Hematopoietic multipotent progenitor cell (in vitro differentiated cells): ENCODE data around the gene RAB43. TPM values are rescaled to one million over a fixed set of nuclear protein-coding genes. Genes with fewer than 3 reads are reported as not detected.
"Not testable (repeated sequence)": the region's sequence is repeated elsewhere in the genome, so short reads cannot be mapped to it uniquely, and the experiment has no call there.

Experiments
- DNase-seq, 3 donors: peaks; one replicate each; pipeline ENCODE4 v3.0.0-alpha.2; 2011 to 2015; ENCODE audit warnings: low read depth in 2 of 3, low spot score in 2 of 3
- total RNA-seq: library from RNA; depleted of rRNA; stranded (reverse); fragments of >200 nt; gene quantifications from one replicate; pipeline ENCODE4 v1.2.3, GENCODE V29; 2012

Gene RAB43
- total RNA-seq, 1 donor = 18.9 TPM

- no peak for DNase-seq
Measured at GRCh38 chr3:129100274-129100673, 21.3 kb downstream of the RAB43 start.

- no peak for DNase-seq
Measured at GRCh38 chr3:129095285-129095684, 26.3 kb downstream of the RAB43 start.

DNA sequence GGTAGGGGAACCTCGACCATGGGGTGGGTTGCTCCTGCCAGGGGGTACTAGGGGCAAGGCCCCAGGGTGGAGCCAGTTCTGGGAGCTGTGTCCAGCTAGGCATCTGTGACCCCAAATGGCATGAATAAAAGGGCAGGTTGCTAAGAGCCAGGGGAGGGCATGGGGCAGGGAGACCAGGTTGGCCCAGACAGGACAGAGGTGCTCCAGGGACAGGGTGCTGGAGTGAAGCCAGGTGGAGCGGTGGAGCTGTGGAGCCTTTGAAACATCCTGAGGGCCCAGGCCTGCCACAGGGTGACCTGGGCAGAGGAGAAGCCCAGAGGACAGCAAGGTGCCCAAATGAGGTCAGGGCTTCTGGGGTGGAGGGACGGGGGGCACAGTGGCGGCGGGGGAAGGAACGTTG is 33.3 kb downstream of the RAB43 start:
- not testable (repeated sequence) for DNase-seq

DNA sequence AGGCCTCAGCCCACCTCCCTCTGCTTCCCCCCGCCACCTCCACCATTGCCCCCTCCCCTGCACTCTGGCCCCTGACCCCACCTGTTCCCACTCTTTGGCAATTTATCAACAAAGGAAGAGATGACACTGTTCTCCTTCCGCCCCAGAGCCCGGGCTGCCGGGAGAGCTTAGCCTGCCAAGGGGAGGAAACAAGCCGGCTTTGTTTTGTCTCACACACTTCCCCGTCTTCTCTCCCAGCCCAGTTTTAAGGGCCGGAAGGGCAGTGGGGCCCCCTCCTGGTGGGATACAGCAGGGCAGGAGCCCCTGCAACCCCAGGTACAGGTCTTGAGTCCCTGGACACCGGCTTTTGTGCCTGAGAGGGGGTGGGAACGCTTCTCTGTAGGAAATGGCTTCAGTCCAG is 33.7 kb downstream of the RAB43 start:
- peak in 2 of 3 donors; percentile 44 to 60 for DNase-seq

- DNase-seq = no peak
Measured at GRCh38 chr3:129087138-129087702, 34.4 kb downstream of the RAB43 start.

DNA sequence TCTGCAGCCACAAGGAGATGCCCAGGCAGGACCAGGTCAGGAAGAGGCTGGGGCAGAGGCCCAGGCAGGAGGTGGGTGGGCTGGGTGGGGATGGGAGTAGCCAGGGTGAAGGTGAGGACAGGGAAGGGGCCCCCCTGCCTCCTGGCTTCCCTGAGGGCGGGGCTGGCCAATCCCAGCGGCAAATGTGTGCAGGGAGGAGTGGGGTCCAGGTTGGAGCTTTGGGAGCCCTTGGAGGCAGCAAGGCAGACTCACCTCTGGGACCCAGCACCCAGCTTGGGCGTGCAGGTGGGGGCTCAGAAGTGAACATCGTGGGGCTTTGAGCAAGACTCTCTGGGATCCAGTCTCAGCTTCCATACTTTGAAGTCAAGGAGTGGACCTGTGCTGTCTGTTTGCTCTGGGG is 35.8 kb downstream of the RAB43 start:
- DNase-seq = no peak

DNA sequence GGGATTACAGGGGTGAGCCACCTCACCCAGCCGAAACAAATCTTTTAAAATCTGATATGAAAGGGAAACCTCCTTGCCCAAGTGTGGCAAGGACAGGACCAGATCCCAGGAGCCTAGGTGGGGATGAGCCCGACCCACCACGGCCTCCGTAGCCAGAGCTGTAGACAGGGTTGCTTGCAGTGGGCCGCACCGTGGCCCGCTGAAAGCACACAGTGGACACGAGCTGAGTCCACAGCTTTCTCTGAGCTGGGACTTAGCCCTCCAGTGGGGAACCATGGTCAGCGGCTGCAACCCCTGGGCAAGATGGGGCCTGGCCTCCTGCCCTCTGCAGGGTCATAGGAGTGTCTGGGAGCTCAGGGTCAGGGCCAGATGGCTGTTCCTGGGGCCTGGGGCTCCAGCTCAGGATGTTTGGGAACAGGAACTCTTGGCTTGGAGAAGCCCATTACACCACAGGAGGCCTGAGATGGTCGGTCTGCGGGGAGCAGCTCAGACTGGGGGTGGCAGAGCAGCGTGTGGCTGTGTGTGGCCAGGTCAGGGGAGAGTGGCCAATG is 36.4 kb downstream of the RAB43 start:
- DNase-seq = no peak

DNA sequence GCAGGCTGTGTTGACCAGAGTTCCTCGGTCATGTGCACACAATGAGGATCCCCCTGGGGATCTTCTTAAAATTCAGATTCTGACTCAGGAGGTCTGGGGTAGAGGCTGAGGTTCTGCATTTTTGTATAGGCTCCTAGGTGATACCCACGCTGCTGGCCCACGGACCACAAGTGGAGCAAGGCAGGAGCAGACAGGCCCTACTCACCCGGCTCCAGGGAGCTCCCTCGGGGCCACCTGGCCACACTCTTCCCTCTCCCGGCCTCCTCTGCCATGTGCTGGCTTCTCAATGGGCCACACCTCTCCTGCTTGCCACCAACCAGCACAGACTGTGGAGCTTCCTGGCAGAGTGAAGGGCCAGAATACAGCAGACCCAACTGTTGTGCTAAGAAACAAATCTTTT is 37.1 kb downstream of the RAB43 start:
- DNase-seq = no peak

DNA sequence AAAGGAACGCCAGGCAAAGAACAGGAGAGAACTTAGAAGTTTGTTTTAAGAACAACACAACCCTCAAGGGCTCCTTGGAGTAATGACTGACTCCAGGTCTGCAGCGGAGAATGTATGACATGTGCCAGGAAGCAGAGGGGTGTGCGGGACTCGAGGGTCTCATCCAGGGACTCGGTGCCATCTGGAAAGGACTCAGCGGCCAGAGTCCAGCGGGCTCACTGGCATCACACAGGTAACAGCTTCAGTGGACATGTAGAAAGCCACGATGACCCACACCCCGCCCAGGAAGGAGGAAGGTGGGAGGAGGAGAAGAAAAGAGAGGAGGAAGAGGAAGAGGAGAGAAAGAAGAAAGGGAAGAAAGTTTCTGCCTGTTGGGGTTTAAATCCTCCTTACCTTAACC is 39.6 kb downstream of the RAB43 start:
- no peak for DNase-seq

- DNase-seq = no peak
Measured at GRCh38 chr3:129081503-129081902, 40.1 kb downstream of the RAB43 start.

GRCh38 chr3:129078510-129078909 is 43.1 kb downstream of the RAB43 start:
- DNase-seq = no peak

DNA sequence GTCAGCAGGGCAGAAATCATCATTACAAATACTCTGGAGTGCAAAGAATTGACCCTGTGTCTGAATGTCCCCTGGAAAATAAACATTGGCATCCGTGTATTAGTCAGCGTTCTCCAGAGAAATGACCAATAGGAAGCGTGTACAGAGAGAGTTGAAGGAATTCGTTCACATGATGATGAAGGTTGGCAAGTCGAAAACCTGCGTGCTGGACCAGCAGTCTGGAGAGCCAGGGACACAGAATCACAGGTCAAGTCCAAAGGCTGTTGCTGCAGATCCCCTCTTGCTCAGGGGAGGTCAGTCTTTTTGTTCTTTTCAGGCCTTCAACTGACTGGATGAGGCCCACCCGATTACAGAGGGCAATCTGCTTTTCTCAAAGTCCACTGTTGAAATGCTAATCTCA is 44.4 kb downstream of the RAB43 start:
- DNase-seq = no peak

DNA sequence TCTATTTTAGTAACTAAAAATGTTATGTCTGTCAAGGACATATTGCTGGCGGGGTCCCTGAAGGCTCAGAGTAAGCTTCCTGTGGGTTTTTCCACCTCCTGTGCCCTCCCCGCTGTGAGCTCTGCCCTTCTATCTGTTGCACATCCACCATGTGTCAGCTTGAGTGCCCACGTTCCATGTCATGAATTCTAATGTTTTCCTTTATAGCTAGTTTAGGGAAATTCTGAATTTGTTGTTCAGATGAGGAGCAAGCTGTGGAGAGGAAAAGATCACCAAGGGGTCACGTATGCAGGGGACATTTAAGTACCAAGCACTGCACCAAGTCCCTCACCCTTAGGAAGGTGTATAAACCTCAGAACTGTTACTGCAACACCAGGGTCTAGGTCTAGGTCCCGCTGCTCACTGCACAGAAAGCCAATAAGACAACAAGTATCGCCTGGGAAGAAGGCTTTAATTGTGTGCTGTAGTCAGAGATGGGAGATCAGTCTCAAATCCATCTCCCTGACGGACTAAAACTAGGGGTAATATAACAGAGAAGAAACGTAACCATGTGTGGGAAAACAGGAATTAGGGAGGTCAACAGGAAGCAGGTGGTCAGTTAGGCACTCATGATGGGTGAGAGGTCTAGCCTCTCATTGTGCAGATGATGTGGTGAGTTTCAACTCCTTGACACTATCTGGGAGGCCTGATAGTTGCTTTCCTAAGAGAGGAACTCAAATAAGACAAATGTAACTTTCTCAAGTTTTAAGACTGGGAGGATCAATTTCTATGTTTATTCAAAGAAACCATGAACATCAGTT is 51.3 kb downstream of the RAB43 start:
- DNase-seq = peak in 1 of 3 donors; percentile 23

GRCh38 chr3:129069313-129070085 is 52.1 kb downstream of the RAB43 start:
- DNase-seq = not testable (repeated sequence)

DNA sequence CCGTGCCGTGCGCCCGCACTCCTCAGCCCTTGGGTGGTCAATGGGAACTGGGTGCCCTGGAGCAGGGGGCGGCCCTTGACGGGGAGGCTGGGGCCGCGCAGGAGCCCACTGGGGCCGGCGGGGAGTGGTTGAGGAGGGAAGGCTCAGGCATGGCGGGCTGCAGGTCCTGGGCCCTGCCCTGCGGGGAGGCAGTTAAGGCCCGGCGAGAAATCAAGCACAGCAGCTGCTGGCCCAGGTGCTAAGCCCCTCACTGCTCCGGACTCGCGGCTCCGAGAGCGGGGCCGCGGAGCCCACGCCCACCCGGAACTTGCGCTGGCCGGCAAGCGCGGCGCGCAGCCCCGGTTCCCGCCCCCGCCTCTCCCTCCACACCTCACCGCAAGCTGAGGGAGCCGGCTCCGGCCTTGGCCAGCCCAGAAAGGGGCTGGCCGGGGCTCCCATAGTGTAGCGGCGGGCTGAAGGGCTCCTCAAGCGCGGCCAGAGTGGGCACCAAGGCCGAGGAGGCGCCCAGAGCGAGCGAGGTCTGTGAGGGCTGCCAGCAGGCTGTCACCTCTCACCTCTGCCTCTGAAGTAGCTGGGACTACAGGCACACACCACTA is 53.2 kb downstream of the RAB43 start:
- DNase-seq = peak in 1 of 3 donors; percentile 46

GRCh38 chr3:129067719-129068118 is 53.9 kb downstream of the RAB43 start:
- peak in 1 of 3 donors; percentile 77 for DNase-seq

GRCh38 chr3:129065720-129066073 is 55.9 kb downstream of the RAB43 start:
- no peak for DNase-seq

GRCh38 chr3:129065016-129065719 is 56.4 kb downstream of the RAB43 start:
- no peak for DNase-seq

GRCh38 chr3:129063841-129064482 is 57.6 kb downstream of the RAB43 start:
- no peak for DNase-seq

DNA sequence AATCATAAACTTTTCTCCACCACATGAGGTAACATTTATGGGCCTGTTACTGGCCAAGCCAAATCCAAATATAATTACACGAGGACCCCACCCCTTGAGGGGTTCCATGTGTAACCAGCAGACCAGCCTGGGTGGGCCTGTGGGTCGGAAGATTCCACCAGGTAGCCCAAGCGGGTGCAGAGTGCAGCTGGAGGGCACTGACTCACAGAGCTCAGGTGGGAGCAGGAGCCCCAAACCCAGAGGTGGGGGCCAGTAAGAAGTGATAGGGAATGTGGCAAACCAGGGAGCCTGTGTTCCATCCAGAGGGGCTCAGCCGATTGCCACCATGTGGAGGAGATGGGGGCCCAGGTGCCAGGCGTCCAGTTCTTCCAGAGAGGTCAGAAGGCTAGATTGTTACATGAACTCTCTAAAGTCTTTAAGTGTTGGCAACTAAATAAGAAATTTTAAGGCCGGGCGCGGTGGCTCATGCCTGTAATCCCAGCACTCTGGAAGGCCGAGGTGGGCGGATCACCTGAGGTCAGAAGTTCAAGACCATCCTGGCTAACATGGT is 58.4 kb downstream of the RAB43 start:
- no peak for DNase-seq
